GM21619 (cell line): ENCODE data around the gene NUTM2G.
"Not testable (repeated sequence)": the region's sequence is repeated elsewhere in the genome, so short reads cannot be mapped to it uniquely, and the experiment has no call there.

Source experiments
- ATAC-seq: cut with Tn5 transposase; IDR thresholded peaks from one replicate; pipeline ENCODE4 v1.9.1; 2021; ENCODE audit not compliant: unreplicated experiment

NUTM2G gene

GRCh38 chr9:96928543-96928942, at the start of gene NUTM2G:
NUTM2G (plus strand) TSS chr9:96928843; CDS start chr9:96929025, 182 bp downstream.
- not testable (repeated sequence) for ATAC-seq

GRCh38 chr9:96883922-96884321, 44.7 kb upstream of the NUTM2G start:
- no peak for ATAC-seq

- no peak for ATAC-seq
Measured at GRCh38 chr9:96884443-96884842, 44.2 kb upstream of the NUTM2G start.

GRCh38 chr9:96885424-96885823, 43.2 kb upstream of the NUTM2G start:
- ATAC-seq: no peak

- no peak for ATAC-seq
Measured at GRCh38 chr9:96888591-96888990, 40.1 kb upstream of the NUTM2G start.

GRCh38 chr9:96892131-96892530, 36.5 kb upstream of the NUTM2G start:
- no peak for ATAC-seq

- ATAC-seq: not testable (repeated sequence)
Measured at GRCh38 chr9:96900010-96900409, 28.6 kb upstream of the NUTM2G start.

- ATAC-seq: not testable (repeated sequence)
Measured at GRCh38 chr9:96904947-96905722, 23.5 kb upstream of the NUTM2G start.

- ATAC-seq: not testable (repeated sequence)
Measured at GRCh38 chr9:96908479-96908878, 20.2 kb upstream of the NUTM2G start.

GRCh38 chr9:96915539-96915938, 13.1 kb upstream of the NUTM2G start:
- not testable (repeated sequence) for ATAC-seq

GRCh38 chr9:96916531-96916930, 12.1 kb upstream of the NUTM2G start:
- ATAC-seq: not testable (repeated sequence)

- ATAC-seq: not testable (repeated sequence)
Measured at GRCh38 chr9:96918550-96918949, 10.1 kb upstream of the NUTM2G start.

- ATAC-seq: not testable (repeated sequence)
Measured at GRCh38 chr9:96920803-96921202, 7.8 kb upstream of the NUTM2G start.

GRCh38 chr9:96925587-96925986, 3.1 kb upstream of the NUTM2G start:
- ATAC-seq: not testable (repeated sequence)

- not testable (repeated sequence) for ATAC-seq
Measured at GRCh38 chr9:96931665-96932064, 3.0 kb downstream of the NUTM2G start.

GRCh38 chr9:96934097-96934496, 5.5 kb downstream of the NUTM2G start:
- not testable (repeated sequence) for ATAC-seq

GRCh38 chr9:96934706-96935105, 6.1 kb downstream of the NUTM2G start:
- not testable (repeated sequence) for ATAC-seq

GRCh38 chr9:96935401-96935800, 6.8 kb downstream of the NUTM2G start:
- ATAC-seq: not testable (repeated sequence)

- not testable (repeated sequence) for ATAC-seq
Measured at GRCh38 chr9:96937442-96937841, 8.8 kb downstream of the NUTM2G start.

GRCh38 chr9:96938957-96939665, 10.5 kb downstream of the NUTM2G start:
- not testable (repeated sequence) for ATAC-seq

- not testable (repeated sequence) for ATAC-seq
Measured at GRCh38 chr9:96940982-96941381, 12.3 kb downstream of the NUTM2G start.

GRCh38 chr9:96941628-96942027, 13.0 kb downstream of the NUTM2G start:
- ATAC-seq: not testable (repeated sequence)
